Measurements from ENCODE around the gene S100A13. TPM values are rescaled to one million over a fixed set of nuclear protein-coding genes. Genes with fewer than 3 reads are reported as not detected.

The S100A13 gene
- total RNA-seq, 1 experiment from 2014 or later: 55.0 TPM

DNA sequence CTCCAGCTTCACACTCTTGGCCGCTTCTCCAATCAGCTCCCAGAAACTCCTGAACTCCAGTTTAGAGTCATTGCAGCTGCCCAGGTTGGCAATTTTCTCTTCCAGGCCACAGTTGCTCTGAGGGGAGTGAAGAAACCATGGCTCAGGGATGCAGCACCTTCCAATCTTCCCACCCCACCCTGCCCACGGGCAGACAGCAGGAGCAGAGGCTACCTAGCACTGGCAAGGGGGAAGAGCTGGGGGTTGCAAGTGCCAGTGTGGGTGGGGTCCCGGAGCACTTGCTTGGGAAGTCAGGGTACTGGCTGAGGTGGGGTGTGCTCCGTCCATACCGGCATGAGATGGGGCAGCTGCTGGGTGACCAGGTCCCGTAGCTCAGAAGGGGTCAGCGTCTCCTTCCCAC, 12.4 kb downstream of the S100A13 start:
- no CpG with 5 or more reads among the region's 7 CpGs for WGBS (ENCODE audit: extremely low coverage, insufficient read length, low lambda C conversion rate)
- no peak for DNase-seq
- no peak overlapping the region for H3K27ac Mint-ChIP-seq
- no peaks in the 10 kb centered on the region for H3K23me2 ChIP-seq (ENCODE audit: insufficient read length, low read depth, low read length, poor library complexity, severe bottlenecking)
- H3K4me1 Mint-ChIP-seq: peaks cover 23 to 48% of the 10 kb centered on the region in 2 experiments
- H2BK120ac ChIP-seq (ENCODE audit: low read depth, low read length, poor library complexity, severe bottlenecking): no peak overlapping the region
- H3K4me2 ChIP-seq (ENCODE audit: insufficient read depth, insufficient read length, low read length): no peak overlapping the region
- H2BK5ac ChIP-seq (ENCODE audit: insufficient read length, low read length): no peak overlapping the region
- no peak overlapping the region for H3K18ac ChIP-seq (ENCODE audit: insufficient read length, low read depth, low read length)
- H3K4me1 ChIP-seq (ENCODE audit: insufficient read depth, low read length): peaks cover 4% of the 10 kb centered on the region; the same call in 1 of the 2 replicates
- no peak overlapping the region for H2BK12ac ChIP-seq (ENCODE audit: insufficient read length, low read depth, low read length)
- TF ChIP-seq, protein P1, sequence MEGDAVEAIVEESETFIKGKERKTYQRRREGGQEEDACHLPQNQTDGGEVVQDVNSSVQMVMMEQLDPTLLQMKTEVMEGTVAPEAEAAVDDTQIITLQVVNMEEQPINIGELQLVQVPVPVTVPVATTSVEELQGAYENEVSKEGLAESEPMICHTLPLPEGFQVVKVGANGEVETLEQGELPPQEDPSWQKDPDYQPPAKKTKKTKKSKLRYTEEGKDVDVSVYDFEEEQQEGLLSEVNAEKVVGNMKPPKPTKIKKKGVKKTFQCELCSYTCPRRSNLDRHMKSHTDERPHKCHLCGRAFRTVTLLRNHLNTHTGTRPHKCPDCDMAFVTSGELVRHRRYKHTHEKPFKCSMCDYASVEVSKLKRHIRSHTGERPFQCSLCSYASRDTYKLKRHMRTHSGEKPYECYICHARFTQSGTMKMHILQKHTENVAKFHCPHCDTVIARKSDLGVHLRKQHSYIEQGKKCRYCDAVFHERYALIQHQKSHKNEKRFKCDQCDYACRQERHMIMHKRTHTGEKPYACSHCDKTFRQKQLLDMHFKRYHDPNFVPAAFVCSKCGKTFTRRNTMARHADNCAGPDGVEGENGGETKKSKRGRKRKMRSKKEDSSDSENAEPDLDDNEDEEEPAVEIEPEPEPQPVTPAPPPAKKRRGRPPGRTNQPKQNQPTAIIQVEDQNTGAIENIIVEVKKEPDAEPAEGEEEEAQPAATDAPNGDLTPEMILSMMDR (conservative IDR thresholded peaks at IDR 0.05): no peak
- no peak overlapping the region for H4K5ac ChIP-seq (ENCODE audit: insufficient read length, low read depth, low read length)
- H3K9me3 Mint-ChIP-seq: no peaks in the 10 kb centered on the region
- H3K9ac ChIP-seq (ENCODE audit: extremely low read depth, insufficient read length, low read length): no peak overlapping the region
- no peak overlapping the region for H2BK15ac ChIP-seq (ENCODE audit: low read depth, low read length)
- no peak overlapping the region for H4K8ac ChIP-seq (replicated peaks; ENCODE audit: insufficient read length, low read depth, low read length)
- H3K4ac ChIP-seq (ENCODE audit: low read depth, low read length): no peak overlapping the region
- H3K23ac ChIP-seq (ENCODE audit: insufficient read length, low read depth, low read length): no peak overlapping the region
- peaks cover 5 to 8% (median 5%) of the 10 kb centered on the region in 3 experiments; a peak in 5 of 7 replicates for H3K36me3 Mint-ChIP-seq (ENCODE audit: insufficient read depth in 1 of 3, low read depth in 3 of 3)
- no peaks in the 10 kb centered on the region for H3K9me3 ChIP-seq (ENCODE audit: control insufficient read depth, low read depth, low read length)
- H3T11ph ChIP-seq (ENCODE audit: low read length): no peak overlapping the region
- no peak overlapping the region for H2AFZ ChIP-seq (ENCODE audit: low read length)
- H3K56ac ChIP-seq (ENCODE audit: insufficient read length, low read depth, low read length): no peak overlapping the region
- H3K27me3 Mint-ChIP-seq (ENCODE audit: low read depth): no peaks in the 10 kb centered on the region; the same call in 1 of the 2 replicates
- H2AK5ac ChIP-seq (ENCODE audit: insufficient read length, low read length): no peak overlapping the region
- H2BK20ac ChIP-seq (ENCODE audit: low read depth, low read length, poor library complexity, severe bottlenecking): no peak overlapping the region
- H3K27me3 ChIP-seq (ENCODE audit: insufficient read depth, low read length): no peaks in the 10 kb centered on the region
- no peaks in the 10 kb centered on the region for H3K79me1 ChIP-seq (ENCODE audit: insufficient read depth, low read depth, low read length, poor library complexity, severe bottlenecking)
- no peaks in the 10 kb centered on the region for H4K20me1 ChIP-seq (ENCODE audit: control insufficient read depth, insufficient read depth, insufficient read length)
- no peak overlapping the region for H3K4me3 Mint-ChIP-seq
- H3K79me2 ChIP-seq (ENCODE audit: insufficient read depth, low read length): no peaks in the 10 kb centered on the region
- no peak overlapping the region for H3K27ac ChIP-seq (ENCODE audit: insufficient read length, low read depth, low read length)
- H4K91ac ChIP-seq (ENCODE audit: insufficient read length, low read depth, low read length): no peak overlapping the region
- H3K14ac ChIP-seq (ENCODE audit: insufficient read depth, low read length): no peak overlapping the region

Data from H9 (cell line).